GM21423 (cell line): ENCODE results near the gene SYMPK.

ENCODE experiments used
- ATAC-seq: cut with Tn5 transposase; IDR thresholded peaks from one replicate; pipeline ENCODE4 v1.9.1; 2021; ENCODE audit warnings: mild to moderate bottlenecking, moderate library complexity; ENCODE audit not compliant: unreplicated experiment

SYMPK gene

GRCh38 chr19:45768655-45768983 lies 94.3 kb downstream of the SYMPK start:
- ATAC-seq = no peak

GRCh38 chr19:45767881-45768654 lies 94.9 kb downstream of the SYMPK start:
- ATAC-seq = no peak

GRCh38 chr19:45767410-45767880 lies 95.5 kb downstream of the SYMPK start:
- ATAC-seq = no peak

- ATAC-seq = no peak
These were observed 96.0 kb downstream of the SYMPK start for GRCh38 chr19:45766869-45767346.

GRCh38 chr19:45766296-45766868 lies 96.6 kb downstream of the SYMPK start:
- no peak for ATAC-seq

GRCh38 chr19:45765702-45766295 lies 97.1 kb downstream of the SYMPK start:
- ATAC-seq = no peak
